ENCODE data around the gene COL27A1.

GRCh38 chr9:114284316-114285060 lies 129.2 kb downstream of the COL27A1 start:
- no peak for TF ChIP-seq CTCF (conservative IDR thresholded peaks at IDR 0.05; ENCODE audit: low read length)
- no peak for TF ChIP-seq EZH2phosphoT487 (IDR thresholded peaks at IDR 0.05; ENCODE audit: borderline replicate concordance, low read depth, low read length)
